Heart left ventricle (tissue), 16 donors: ENCODE data around the gene RNF121. TPM values are rescaled to one million over a fixed set of nuclear protein-coding genes. Genes with fewer than 3 reads are reported as not detected.

Experiments
- ATAC-seq, 4 donors: fragments of 200-7000 bp; cut with Tn5 transposase; one replicate each; pipeline ENCODE4 v1.9.1; 2020 to 2022; ENCODE audit warnings: moderate library complexity in 4 of 4, mild to moderate bottlenecking in 3 of 4, moderate number of reproducible peaks in 1 of 4
- DNase-seq, 5 donors: peaks; one replicate each; pipeline ENCODE4 v3.0.0-alpha.2; 2020
- H3K27ac ChIP-seq, 12 donors: fragments of 200-600 bp; sonication (generic) in 4 of 12; one replicate each; pipeline versions ENCODE4 v1.5.0 to v1.8.0; 2016 to 2022; ENCODE audit warnings: mild to moderate bottlenecking in 2 of 12
- H3K27me3 ChIP-seq, 9 donors: fragments of 200-600 bp; sonication (generic) in 2 of 9; one replicate each; pipeline versions ENCODE4 v1.5.1 to v1.8.0; 2016 to 2022; ENCODE audit warnings: mild to moderate bottlenecking in 3 of 9
- H3K36me3 ChIP-seq, 9 donors: fragments of 200-600 bp; sonication (generic) in 2 of 9; one replicate each; pipeline versions ENCODE4 v1.5.0 to v1.8.0; 2018 to 2022; ENCODE audit warnings: mild to moderate bottlenecking in 2 of 9
- H3K4me1 ChIP-seq, 12 donors: fragments of 200-600 bp; sonication (generic) in 4 of 12; one replicate each; pipeline versions ENCODE4 v1.5.0 to v1.8.0; 2016 to 2022; ENCODE audit warnings: mild to moderate bottlenecking in 3 of 12
- H3K4me3 ChIP-seq, 12 donors: fragments of 200-600 bp; sonication (generic) in 4 of 12; one replicate each; pipeline versions ENCODE4 v1.5.0 to v1.8.0; 2017 to 2022; ENCODE audit warnings: mild to moderate bottlenecking in 9 of 12, moderate library complexity in 4 of 12
- H3K9me3 ChIP-seq, 12 donors: fragments of 200-600 bp; sonication (generic) in 4 of 12; one replicate each; pipeline versions ENCODE4 v1.5.0 to v1.8.0; 2016 to 2022; ENCODE audit warnings: mild to moderate bottlenecking in 1 of 12
- CTCF ChIP-seq, 12 donors: fragments of 200-600 bp; sonication (generic) in 4 of 12; IDR thresholded peaks; one replicate each; pipeline versions ENCODE4 v1.5.0 to v1.8.0; 2018 to 2022; ENCODE audit warnings: antibody characterized with exemption in 12 of 12, mild to moderate bottlenecking in 5 of 12
- POLR2A ChIP-seq, 2 donors: fragments of 450-650 bp; IDR thresholded peaks; one replicate each; pipeline ENCODE4 v1.6.1; 2017; ENCODE audit warnings: antibody characterized with exemption in 2 of 2, mild to moderate bottlenecking in 2 of 2, moderate library complexity in 2 of 2
- WGBS, 4 donors: extraction: QIAGEN DNeasy Blood & Tissue Kit in 2 of 4; methylation state at CpG; one replicate each; pipeline versions ENCODE4 v1.1.5 to v1.1.7; 2013 to 2018; 5-methylcytosine and 5-hydroxymethylcytosine counted together
- intact Hi-C, 10 donors: fragments of 100-400 bp; cut with DNase I; formaldehyde crosslinking; loops; one replicate each; pipeline versions ENCODE4 v1.11.1 to v1.14.2; 2022
- polyA plus RNA-seq, 2 donors: library from polyadenylated mRNA; stranded (reverse); fragments of 200-250 nt; gene quantifications; one replicate each; pipeline ENCODE4 v1.2.3, GENCODE V29; 2013
- total RNA-seq, 9 donors: library from RNA; depleted of rRNA in 2 of 9; stranded (reverse); fragments of >200 nt in 2 of 9; fragmentation: NEBNext Ultra II Directional in 3 of 9; extraction: Animal tissue kit (Norgen Biotek cat#: 25700) in 3 of 9; gene quantifications; one replicate each; pipeline versions ENCODE4 v1.1.0 to v1.2.4, GENCODE V29; 2016 to 2023
- donor health status: ischemic (EF 13 %, LVEDD 7.1; RV severe dilation, severe dysfunction).
- donor health status: healthy with polysubstance abuse.
- donor health status: DM: no; HTN: yes; CAD: no.
- donor health status: DM: no; HTN: no; CAD: no.
- donor health status: ischemic (EF 25% LVEDD 6.9; RV normal size, moderate dysfunction).
- donor health status: ischemic (EF 25% LVEDD 5.7; RV mildly dilated, moderate dysfunction).
- donor health status: healthy.
- donor health status: DM: yes; HTN: yes; CAD: no.
- donor health status: ischemic (EF 35%, LVEDD 5.7; RV mildly dilated, moderate dysfunction).
- donor health status: nonischemic (EF 11% LVEDD 7.7; RV severe dilation, severe dysfunction).
- donor health status: DM: yes; HTN: yes; CAD: no.
- donor health status: PGD.
- donor health status: ischemic (EF 29% LVEDD 5.4; RV normal size, mild dysfunction).
- donor health status: nonischemic (EF 23%, LVEDD 6.1; RV moderate dilation, normal function).

RNF121 gene
- total and polyA plus RNA-seq, 11 donors: 8.0 to 45.3 (median 22.0) TPM

GRCh38 chr11:72001285-72001684 lies 72.4 kb downstream of the RNF121 start:
- no peak for DNase-seq
- Histone ChIP-seq H3K9me3 (no peaks in the 10 kb centered on the region), H3K4me1 (peaks cover 0 to 66% (median 15%) of the 10 kb centered on the region in 12 donors), H3K36me3 (peaks cover 4 to 65% (median 53%) of the 10 kb centered on the region in 9 donors), H3K27me3 (no peaks in the 10 kb centered on the region), H3K27ac (peak overlapping the region in 1 of 12 donors; percentile 48), H3K4me3 (peak overlapping the region in 1 of 12 donors; percentile 53)
- no peak for ATAC-seq
- WGBS, 4 donors: 82 to 86% (median 83%) methylated on average over 7 to 11 of the region's 11 CpGs
- TF ChIP-seq POLR2A (IDR thresholded peaks at IDR 0.05) (no peak), CTCF (IDR thresholded peaks at IDR 0.05) (no peak)
- intact Hi-C loops: no loop called here

GRCh38 chr11:72001834-72002591 lies 73.2 kb downstream of the RNF121 start:
- Histone ChIP-seq H3K36me3 (peaks cover 5 to 72% (median 61%) of the 10 kb centered on the region in 9 donors), H3K4me3 (no peak overlapping the region), H3K27me3 (no peaks in the 10 kb centered on the region), H3K4me1 (peaks cover 0 to 59% (median 15%) of the 10 kb centered on the region in 12 donors), H3K9me3 (no peaks in the 10 kb centered on the region), H3K27ac (peak overlapping the region in 1 of 12 donors; percentile 48)
- no peak for TF ChIP-seq POLR2A (IDR thresholded peaks at IDR 0.05)
- no peak for TF ChIP-seq CTCF (IDR thresholded peaks at IDR 0.05)
- no peak for ATAC-seq
- 59 to 69% (median 61%) methylated on average over 10 of the region's 10 CpGs for WGBS, 4 donors
- no peak for DNase-seq
- intact Hi-C loops: no loop called here

DNA sequence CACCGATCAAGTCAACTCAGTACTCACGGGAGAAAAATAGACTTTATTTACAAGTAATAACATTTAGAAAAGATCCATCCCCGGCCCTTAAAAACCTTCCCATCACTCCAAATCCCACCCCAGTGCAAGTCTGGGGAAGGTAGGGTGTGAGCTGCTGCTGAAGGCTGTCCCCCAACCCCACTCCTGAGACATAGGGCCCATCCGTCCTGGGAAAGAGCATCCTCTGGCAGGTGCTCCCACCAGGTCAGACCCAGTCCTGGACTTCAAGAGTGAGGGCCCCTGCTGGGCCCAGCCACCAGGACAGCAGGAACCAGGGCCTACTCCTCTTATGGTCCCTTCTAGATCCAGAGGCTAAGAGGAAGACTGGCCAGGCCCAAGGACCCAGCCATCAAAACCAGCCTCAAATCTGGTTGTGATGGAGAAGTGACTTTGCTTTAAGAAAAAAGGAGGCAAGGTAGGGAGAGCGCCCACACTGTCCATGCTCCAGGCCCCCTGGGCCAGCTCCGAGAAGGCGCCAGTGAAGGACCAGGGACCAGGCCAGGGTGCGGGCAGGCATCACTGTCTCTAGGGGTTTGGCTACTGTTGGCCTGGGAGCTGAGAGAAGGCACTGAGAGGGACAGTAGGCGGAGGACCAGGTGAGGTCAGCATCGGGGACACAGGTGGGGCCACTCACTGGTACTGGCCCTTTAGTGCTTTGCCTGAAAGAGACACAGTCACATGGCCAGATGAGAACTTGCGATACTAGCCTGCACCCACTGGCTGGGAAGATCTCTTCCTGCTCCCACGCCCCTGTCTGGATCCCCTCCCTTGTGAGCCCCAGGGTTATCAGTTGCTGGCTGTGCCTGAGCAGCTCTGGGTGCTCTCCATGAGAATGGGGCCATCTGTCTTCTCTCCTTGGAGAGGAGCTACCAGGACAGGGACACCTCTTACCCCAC lies 74.3 kb downstream of the RNF121 start:
- ATAC-seq: no peak
- Histone ChIP-seq H3K36me3 (peaks cover 6 to 83% (median 72%) of the 10 kb centered on the region in 9 donors), H3K27ac (peak overlapping the region in 1 of 12 donors; percentile 14), H3K9me3 (no peaks in the 10 kb centered on the region), H3K4me3 (no peak overlapping the region), H3K4me1 (peaks cover 0 to 49% (median 15%) of the 10 kb centered on the region in 12 donors), H3K27me3 (no peaks in the 10 kb centered on the region)
- DNase-seq: no peak
- WGBS, 4 donors: 76 to 85% (median 83%) methylated on average over 11 to 12 of the region's 12 CpGs
- intact Hi-C loops: no loop called here
- no peak for TF ChIP-seq CTCF (IDR thresholded peaks at IDR 0.05)
- TF ChIP-seq POLR2A (IDR thresholded peaks at IDR 0.05): no peak

DNA sequence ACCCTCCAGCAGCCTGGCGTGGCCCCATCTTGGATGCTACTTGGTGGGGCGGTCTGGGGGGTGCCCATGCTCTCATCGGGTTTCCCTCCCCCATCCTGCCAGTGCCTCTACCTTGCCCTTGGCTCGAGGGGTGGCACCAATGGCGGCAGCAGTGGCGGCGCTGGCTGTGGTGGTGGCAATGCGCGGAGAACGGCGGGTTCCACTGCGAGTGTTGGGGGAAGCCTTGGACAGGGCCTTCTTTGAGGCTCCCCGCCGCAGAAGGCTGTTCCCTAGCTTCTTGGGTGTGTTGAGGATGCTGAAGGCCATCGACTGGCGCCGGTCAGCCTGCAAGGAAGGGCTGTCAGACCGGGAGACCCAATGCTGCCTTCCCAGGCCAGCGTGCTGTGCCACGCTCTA lies 74.9 kb downstream of the RNF121 start:
- Histone ChIP-seq H3K36me3 (peaks cover 6 to 90% (median 78%) of the 10 kb centered on the region in 9 donors), H3K4me1 (peaks cover 0 to 43% (median 13%) of the 10 kb centered on the region in 12 donors), H3K27me3 (no peaks in the 10 kb centered on the region), H3K4me3 (no peak overlapping the region), H3K27ac (no peak overlapping the region), H3K9me3 (no peaks in the 10 kb centered on the region)
- TF ChIP-seq CTCF (IDR thresholded peaks at IDR 0.05) (no peak), POLR2A (IDR thresholded peaks at IDR 0.05) (no peak)
- 92 to 97% (median 94%) methylated on average over 10 to 20 of the region's 20 CpGs for WGBS, 4 donors
- DNase-seq: no peak
- ATAC-seq: no peak
- intact Hi-C loops: no loop called here
